Kidney epithelial cell (primary cell): Measurements from ENCODE around the gene NSL1. TPM values are rescaled to one million over a fixed set of nuclear protein-coding genes. Genes with fewer than 3 reads are reported as not detected.

Experiments used
- DNase-seq: peaks from one replicate; pipeline ENCODE4 v3.0.0-alpha.2; 2010; ENCODE audit warnings: low read depth
- H3K27me3 ChIP-seq: 2 replicates; pipeline ENCODE4 v1.6.0; 2011; ENCODE audit warnings: low read length; ENCODE audit not compliant: control insufficient read depth, insufficient read depth
- H3K36me3 ChIP-seq: 2 replicates; pipeline ENCODE4 v1.5.1; 2011; ENCODE audit warnings: low read length; ENCODE audit not compliant: control insufficient read depth, insufficient read depth
- H3K4me3 ChIP-seq: 2 replicates; pipeline ENCODE4 v1.5.1; 2011; ENCODE audit warnings: low read depth, mild to moderate bottlenecking, control low read depth, low read length
- CTCF ChIP-seq: IDR thresholded peaks from 2 replicates; pipeline ENCODE4 v1.5.1; 2011; ENCODE audit warnings: mild to moderate bottlenecking, moderate library complexity, low read length, control low read depth, inconsistent platforms; ENCODE audit not compliant: insufficient read depth, poor library complexity, severe bottlenecking
- total RNA-seq: library from RNA; depleted of rRNA; stranded (reverse); fragments of >200 nt; gene quantifications from 2 replicates; pipeline ENCODE4 v1.2.3, GENCODE V29; 2015

The NSL1 gene
- total RNA-seq, 1 donor from 2014 or later, result 28.2 TPM

GRCh38 chr1:212827171-212827776 lies 35.7 kb upstream of the NSL1 start:
- Histone ChIP-seq H3K4me3 (no peak overlapping the region), H3K27me3 (no peaks in the 10 kb centered on the region), H3K36me3 (no peaks in the 10 kb centered on the region)
- DNase-seq, result no peak
- no peak for TF ChIP-seq CTCF

- no peak for TF ChIP-seq CTCF
- Histone ChIP-seq H3K36me3 (no peaks in the 10 kb centered on the region), H3K27me3 (no peaks in the 10 kb centered on the region), H3K4me3 (no peak overlapping the region)
- no peak for DNase-seq
Measured at GRCh38 chr1:212825798-212826452, 34.3 kb upstream of the NSL1 start.

- no peak for TF ChIP-seq CTCF
- Histone ChIP-seq H3K36me3 (no peaks in the 10 kb centered on the region), H3K4me3 (no peak overlapping the region), H3K27me3 (no peaks in the 10 kb centered on the region)
- no peak for DNase-seq
Measured at GRCh38 chr1:212824201-212824600, 32.6 kb upstream of the NSL1 start.

- Histone ChIP-seq H3K27me3 (no peaks in the 10 kb centered on the region), H3K36me3 (no peaks in the 10 kb centered on the region), H3K4me3 (no peak overlapping the region)
- no peak for TF ChIP-seq CTCF
- DNase-seq, result no peak
Measured at GRCh38 chr1:212822956-212823355, 31.4 kb upstream of the NSL1 start.

GRCh38 chr1:212820969-212821368 lies 29.4 kb upstream of the NSL1 start:
- no peaks in the 10 kb centered on the region for H3K27me3 ChIP-seq
- H3K36me3 ChIP-seq, result no peaks in the 10 kb centered on the region
- DNase-seq, result no peak
- TF ChIP-seq CTCF, result no peak
- H3K4me3 ChIP-seq, result no peak overlapping the region

GRCh38 chr1:212819726-212820125 lies 28.1 kb upstream of the NSL1 start:
- no peak for TF ChIP-seq CTCF
- Histone ChIP-seq H3K27me3 (no peaks in the 10 kb centered on the region), H3K36me3 (no peaks in the 10 kb centered on the region), H3K4me3 (no peak overlapping the region)
- DNase-seq, result no peak
